ENCODE data around the gene NEO1. TPM values are rescaled to one million over a fixed set of nuclear protein-coding genes. Genes with fewer than 3 reads are reported as not detected.

Gene NEO1
- total and polyA plus RNA-seq, 9 of the 15 experiments (the other 6 are each of a cell fraction or from before 2014, with no cell fraction given): 0.08 to 1.7 (median 0.48) TPM

- Histone ChIP-seq H4K20me1 (replicated peaks; ENCODE audit: control insufficient read depth, insufficient read depth, low read length) (no peaks in the 10 kb centered on the region), H3K4me1 (replicated peaks in 1 of 2; ENCODE audit: control insufficient read depth in 2 of 2, insufficient read depth in 2 of 2, low read length in 2 of 2) (no peaks in the 10 kb centered on the region), H3K27me3 (ENCODE audit: control insufficient read depth in 2 of 2, insufficient read depth in 2 of 2, low read length in 2 of 2) (no peaks in the 10 kb centered on the region; a peak in 1 of 5 replicates), H3K9me1 (ENCODE audit: control insufficient read depth, insufficient read depth, low read length) (no peaks in the 10 kb centered on the region), H3K79me2 (ENCODE audit: control insufficient read depth, insufficient read depth, low read length) (no peaks in the 10 kb centered on the region), H3K27ac (ENCODE audit: extremely low read depth, low read depth, low read length) (no peak overlapping the region), H3K9me3 (replicated peaks; ENCODE audit: control insufficient read depth, insufficient read depth, low read depth, low read length) (no peaks in the 10 kb centered on the region), H3K4me3 (no peak overlapping the region), H3K36me3 (ENCODE audit: control insufficient read depth, insufficient read depth, low read length) (no peaks in the 10 kb centered on the region), H3K9ac (ENCODE audit: insufficient read depth in 1 of 2, low read depth in 2 of 2, low read length in 2 of 2) (no peak overlapping the region), H2AFZ (ENCODE audit: low read depth, low read length) (no peak overlapping the region), H3K4me2 (ENCODE audit: insufficient read depth, low read length) (no peak overlapping the region)
- intact Hi-C loops (cut with micrococcal nuclease): loop anchor here (10.0 kb wide), 1 partner anchor 462 kb away; the partner anchor contains the start of gene ADPGK
- no peak for DNase-seq (ENCODE audit: extremely low read depth in 1 of 4, low spot score in 3 of 4)
- no peak for FAIRE-seq
- BruUV-seq (replicated peaks): no TSS peak
- POLR2A ChIA-PET: interaction anchor here (1.1 to 1.2 kb wide), 2 partner anchors 12 to 19 kb away, joined by 3 read pairs; no protein-coding TSS in a partner anchor
- ATAC-seq: no peak
- CTCF ChIA-PET (ENCODE audit: low intra/inter-chr PET ratio): no interaction called here
- in situ Hi-C loops (cut with MboI): no loop called here
- no peak for TF ChIP-seq ZNF23 (CRISPR knock-in tag; IDR thresholded peaks at IDR 0.05)
- no peak for TF ChIP-seq NFYB (IDR thresholded peaks at IDR 0.05; ENCODE audit: extremely low read depth, insufficient read length)
- TF ChIP-seq DDX20 (tag; IDR thresholded peaks at IDR 0.05; ENCODE audit: low read depth): no peak
- no peak for TF ChIP-seq ZNF3 (CRISPR knock-in tag; IDR thresholded peaks at IDR 0.05)
- no peak for TF ChIP-seq ZNF436 (CRISPR knock-in tag; IDR thresholded peaks at IDR 0.05)
- TF ChIP-seq, protein P1, sequence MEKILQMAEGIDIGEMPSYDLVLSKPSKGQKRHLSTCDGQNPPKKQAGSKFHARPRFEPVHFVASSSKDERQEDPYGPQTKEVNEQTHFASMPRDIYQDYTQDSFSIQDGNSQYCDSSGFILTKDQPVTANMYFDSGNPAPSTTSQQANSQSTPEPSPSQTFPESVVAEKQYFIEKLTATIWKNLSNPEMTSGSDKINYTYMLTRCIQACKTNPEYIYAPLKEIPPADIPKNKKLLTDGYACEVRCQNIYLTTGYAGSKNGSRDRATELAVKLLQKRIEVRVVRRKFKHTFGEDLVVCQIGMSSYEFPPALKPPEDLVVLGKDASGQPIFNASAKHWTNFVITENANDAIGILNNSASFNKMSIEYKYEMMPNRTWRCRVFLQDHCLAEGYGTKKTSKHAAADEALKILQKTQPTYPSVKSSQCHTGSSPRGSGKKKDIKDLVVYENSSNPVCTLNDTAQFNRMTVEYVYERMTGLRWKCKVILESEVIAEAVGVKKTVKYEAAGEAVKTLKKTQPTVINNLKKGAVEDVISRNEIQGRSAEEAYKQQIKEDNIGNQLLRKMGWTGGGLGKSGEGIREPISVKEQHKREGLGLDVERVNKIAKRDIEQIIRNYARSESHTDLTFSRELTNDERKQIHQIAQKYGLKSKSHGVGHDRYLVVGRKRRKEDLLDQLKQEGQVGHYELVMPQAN (IDR thresholded peaks at IDR 0.05; ENCODE audit: borderline replicate concordance): no peak
- no peak for TF ChIP-seq ELF1 (tag; IDR thresholded peaks at IDR 0.05)
- TF ChIP-seq, protein P2, sequence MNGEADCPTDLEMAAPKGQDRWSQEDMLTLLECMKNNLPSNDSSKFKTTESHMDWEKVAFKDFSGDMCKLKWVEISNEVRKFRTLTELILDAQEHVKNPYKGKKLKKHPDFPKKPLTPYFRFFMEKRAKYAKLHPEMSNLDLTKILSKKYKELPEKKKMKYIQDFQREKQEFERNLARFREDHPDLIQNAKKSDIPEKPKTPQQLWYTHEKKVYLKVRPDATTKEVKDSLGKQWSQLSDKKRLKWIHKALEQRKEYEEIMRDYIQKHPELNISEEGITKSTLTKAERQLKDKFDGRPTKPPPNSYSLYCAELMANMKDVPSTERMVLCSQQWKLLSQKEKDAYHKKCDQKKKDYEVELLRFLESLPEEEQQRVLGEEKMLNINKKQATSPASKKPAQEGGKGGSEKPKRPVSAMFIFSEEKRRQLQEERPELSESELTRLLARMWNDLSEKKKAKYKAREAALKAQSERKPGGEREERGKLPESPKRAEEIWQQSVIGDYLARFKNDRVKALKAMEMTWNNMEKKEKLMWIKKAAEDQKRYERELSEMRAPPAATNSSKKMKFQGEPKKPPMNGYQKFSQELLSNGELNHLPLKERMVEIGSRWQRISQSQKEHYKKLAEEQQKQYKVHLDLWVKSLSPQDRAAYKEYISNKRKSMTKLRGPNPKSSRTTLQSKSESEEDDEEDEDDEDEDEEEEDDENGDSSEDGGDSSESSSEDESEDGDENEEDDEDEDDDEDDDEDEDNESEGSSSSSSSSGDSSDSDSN (IDR thresholded peaks at IDR 0.05; ENCODE audit: borderline replicate concordance in 1 of 2, low read depth in 2 of 2, low read length in 2 of 2): no peak
- TF ChIP-seq ESRRA (IDR thresholded peaks at IDR 0.05; ENCODE audit: borderline replicate concordance, low read depth): no peak
Observed at GRCh38 chr15:73246439-73246838, 194.2 kb downstream of the NEO1 start.
